Spleen (tissue), 11 donors: ENCODE data around the gene SLC7A14. TPM values are rescaled to one million over a fixed set of nuclear protein-coding genes. Genes with fewer than 3 reads are reported as not detected.

Experiments used
- DNase-seq: peaks from one replicate; pipeline ENCODE4 v3.0.0-alpha.2; 2020
- H3K27ac ChIP-seq, 8 donors: fragments of 200-600 bp; sonication (generic) in 7 of 8; 1 replicate in 4 of 8; 2 replicates in 4 of 8; pipeline versions ENCODE4 v1.5.0 to v1.8.0; 2016 to 2021; ENCODE audit warnings: inconsistent platforms in 4 of 8, mild to moderate bottlenecking in 4 of 8, moderate library complexity in 1 of 8
- H3K27me3 ChIP-seq, 7 donors: fragments of 200-600 bp; sonication (generic) in 6 of 7; replicated peaks in 1 of 7; 1 replicate in 4 of 7; 2 replicates in 3 of 7; pipeline versions ENCODE4 v1.5.0 to v1.8.0; 2016 to 2021; ENCODE audit warnings: inconsistent platforms in 3 of 7, mild to moderate bottlenecking in 1 of 7
- H3K36me3 ChIP-seq, 6 donors: fragments of 200-600 bp; sonication (generic) in 5 of 6; 1 replicate in 4 of 6; 2 replicates in 2 of 6; pipeline versions ENCODE4 v1.5.0 to v1.8.0; 2016 to 2021; ENCODE audit warnings: inconsistent platforms in 2 of 6
- H3K4me1 ChIP-seq, 6 donors: fragments of 200-600 bp; sonication (generic) in 5 of 6; 1 replicate in 3 of 6; 2 replicates in 3 of 6; pipeline versions ENCODE4 v1.5.0 to v1.8.0; 2016 to 2021; ENCODE audit warnings: inconsistent platforms in 3 of 6
- H3K4me3 ChIP-seq, 8 donors: fragments of 200-600 bp; sonication (generic) in 7 of 8; 1 replicate in 4 of 8; 2 replicates in 4 of 8; pipeline versions ENCODE4 v1.5.0 to v1.8.0; 2016 to 2021; ENCODE audit warnings: inconsistent platforms in 4 of 8, mild to moderate bottlenecking in 4 of 8, moderate library complexity in 2 of 8
- H3K9me3 ChIP-seq, 8 donors: fragments of 200-600 bp; sonication (generic) in 7 of 8; 1 replicate in 4 of 8; 2 replicates in 4 of 8; pipeline versions ENCODE4 v1.5.0 to v1.8.0; 2016 to 2021; ENCODE audit warnings: inconsistent platforms in 4 of 8
- CTCF ChIP-seq, 11 experiments: fragments of 200-600 bp in 7 of 11; fragments of 450-650 bp in 4 of 11; sonication (generic) in 4 of 11; IDR thresholded peaks in 8 of 11; conservative IDR thresholded peaks in 3 of 11; 1 replicate in 7 of 11; 2 replicates in 4 of 11; pipeline versions ENCODE4 v1.4.0 to v1.8.0; 2016 to 2021; ENCODE audit warnings: antibody characterized with exemption in 11 of 11, inconsistent platforms in 4 of 11, mild to moderate bottlenecking in 1 of 11
- POLR2A ChIP-seq, 3 donors: fragments of 450-650 bp; IDR thresholded peaks; one replicate each; pipeline ENCODE4 v1.5.1; 2017; ENCODE audit warnings: antibody characterized with exemption in 3 of 3, mild to moderate bottlenecking in 1 of 3
- POLR2AphosphoS5 ChIP-seq, 3 donors: sonication (generic); formaldehyde crosslinking; IDR thresholded peaks; one replicate each; pipeline ENCODE4 v1.5.1; 2017; ENCODE audit warnings: antibody characterized with exemption in 3 of 3
- WGBS, 5 donors: extraction: QIAGEN DNeasy Blood & Tissue Kit in 3 of 5; methylation state at CpG; one replicate each; pipeline versions ENCODE4 v1.1.5 to v1.1.7; 2013 to 2018; 5-methylcytosine and 5-hydroxymethylcytosine counted together
- intact Hi-C: fragments of 100-400 bp; cut with DNase I; formaldehyde crosslinking; loops from one replicate; pipeline ENCODE4 v1.15.0; 2023; ENCODE audit warnings: low total_unique reads
- polyA plus RNA-seq, 3 donors: library from polyadenylated mRNA; stranded (reverse); fragments of 200-250 nt; gene quantifications; one replicate each; pipeline ENCODE4 v1.2.1, GENCODE V29; 2013
- total RNA-seq, 7 donors: library from RNA; depleted of rRNA in 3 of 7; stranded (reverse); fragments of >200 nt in 3 of 7; fragmentation: NEBNext Ultra II Directional in 4 of 7; extraction: Animal tissue kit (Norgen Biotek cat#: 25700) in 4 of 7; gene quantifications; one replicate each; pipeline versions ENCODE4 v1.1.0 to v1.2.1, GENCODE V29; 2016 to 2021
- donor health status: healthy with polysubstance abuse.
- donor health status: DM: no; HTN: no; CAD: no; lungs with moderate emphysema.
- donor health status: DM: no; HTN: no; CAD: no.
- donor health status: Bipolar disorder and iron deficiency.
- donor health status: healthy.
- donor health status: DM: no; HTN: no; CAD: no.
- donor health status: DM: yes; HTN: yes; CAD: no.

The SLC7A14 gene
- total and polyA plus RNA-seq, 10 donors: under 0.01 TPM; not detected in 9

- no peak for DNase-seq
- intact Hi-C loops: no loop called here
- 93 to 99% (median 97%) methylated on average over 2 of the region's 2 CpGs for WGBS, 5 donors
Observed at GRCh38 chr3:170566413-170566812, 19.5 kb downstream of the SLC7A14 start.

GRCh38 chr3:170565495-170565894 is 20.4 kb downstream of the SLC7A14 start:
- intact Hi-C loops: no loop called here
- TF ChIP-seq POLR2AphosphoS5 (IDR thresholded peaks at IDR 0.05) (no peak), CTCF (IDR thresholded peaks at IDR 0.05 in 8 of 11, conservative IDR thresholded peaks at IDR 0.05 in 3 of 11) (no peak), POLR2A (IDR thresholded peaks at IDR 0.05) (no peak)
- Histone ChIP-seq H3K36me3 (no peaks in the 10 kb centered on the region), H3K9me3 (no peaks in the 10 kb centered on the region), H3K27me3 (no peaks in the 10 kb centered on the region), H3K4me3 (no peak overlapping the region), H3K4me1 (peaks cover 0 to 9% (median 0%) of the 10 kb centered on the region in 6 donors), H3K27ac (no peak overlapping the region)
- no peak for DNase-seq
- WGBS, 5 donors: 69 to 95% (median 92%) methylated on average over 2 of the region's 2 CpGs

More at GRCh38 chr3:170566413-170566812, 19.5 kb downstream of the SLC7A14 start:
- peaks cover 0 to 9% (median 0%) of the 10 kb centered on the region in 6 donors for H3K4me1 ChIP-seq
- no peaks in the 10 kb centered on the region for H3K9me3 ChIP-seq
- H3K4me3 ChIP-seq: no peak overlapping the region
- no peaks in the 10 kb centered on the region for H3K36me3 ChIP-seq
- no peak for TF ChIP-seq POLR2AphosphoS5 (IDR thresholded peaks at IDR 0.05)
- TF ChIP-seq CTCF (IDR thresholded peaks at IDR 0.05 in 8 of 11, conservative IDR thresholded peaks at IDR 0.05 in 3 of 11): no peak
- no peak for TF ChIP-seq POLR2A (IDR thresholded peaks at IDR 0.05)
- no peak overlapping the region for H3K27ac ChIP-seq
- no peaks in the 10 kb centered on the region for H3K27me3 ChIP-seq

- no peak overlapping the region for H3K27ac ChIP-seq
- H3K27me3 ChIP-seq: no peaks in the 10 kb centered on the region
- no peaks in the 10 kb centered on the region for H3K9me3 ChIP-seq
- 55 to 73% (median 69%) methylated on average over 2 of the region's 2 CpGs for WGBS, 5 donors
- H3K36me3 ChIP-seq: no peaks in the 10 kb centered on the region
- H3K4me3 ChIP-seq: no peak overlapping the region
- intact Hi-C loops: no loop called here
- H3K4me1 ChIP-seq: peaks cover 0 to 9% (median 0%) of the 10 kb centered on the region in 6 donors
- TF ChIP-seq POLR2AphosphoS5 (IDR thresholded peaks at IDR 0.05) (no peak), CTCF (IDR thresholded peaks at IDR 0.05 in 8 of 11, conservative IDR thresholded peaks at IDR 0.05 in 3 of 11) (no peak), POLR2A (IDR thresholded peaks at IDR 0.05) (no peak)
- DNase-seq: no peak
Observed at GRCh38 chr3:170564664-170565063, 21.2 kb downstream of the SLC7A14 start.

GRCh38 chr3:170563712-170564423 is 22.0 kb downstream of the SLC7A14 start:
- Histone ChIP-seq H3K4me1 (peaks cover 0 to 9% (median 0%) of the 10 kb centered on the region in 6 donors), H3K36me3 (no peaks in the 10 kb centered on the region), H3K27ac (no peak overlapping the region), H3K9me3 (no peaks in the 10 kb centered on the region), H3K27me3 (no peaks in the 10 kb centered on the region), H3K4me3 (no peak overlapping the region)
- no peak for DNase-seq
- TF ChIP-seq POLR2A (IDR thresholded peaks at IDR 0.05) (no peak), CTCF (IDR thresholded peaks at IDR 0.05 in 8 of 11, conservative IDR thresholded peaks at IDR 0.05 in 3 of 11) (no peak), POLR2AphosphoS5 (IDR thresholded peaks at IDR 0.05) (no peak)
- 52 to 79% (median 65%) methylated on average over 7 of the region's 7 CpGs for WGBS, 5 donors
- intact Hi-C loops: no loop called here
